Thoracic aorta (tissue), 2 donors: ENCODE data around the gene SIAH1. TPM values are rescaled to one million over a fixed set of nuclear protein-coding genes. Genes with fewer than 3 reads are reported as not detected.
"Not testable (repeated sequence)": the region's sequence is repeated elsewhere in the genome, so short reads cannot be mapped to it uniquely, and the experiment has no call there.

Experiments used
- ATAC-seq: fragments of 150-250 bp; one replicate; pipeline ENCODE4 v1.8.0; 2017; ENCODE audit warnings: low read depth; ENCODE audit not compliant: insufficient number of reproducible peaks, low FRiP score
- DNase-seq: peaks from one replicate; pipeline ENCODE4 v3.0.0-alpha.2; 2020; ENCODE audit warnings: low spot score
- H3K27ac ChIP-seq, 2 donors: fragments of 200-600 bp; sonication (generic); 1 replicate in 1 of 2; 2 replicates in 1 of 2; pipeline ENCODE4 v1.5.1; 2016; ENCODE audit warnings: mild to moderate bottlenecking in 2 of 2, moderate library complexity in 2 of 2
- H3K27me3 ChIP-seq: fragments of 200-600 bp; sonication (generic); replicated peaks from 2 replicates; pipeline ENCODE4 v1.6.0; 2016; ENCODE audit warnings: mild to moderate bottlenecking; ENCODE audit not compliant: insufficient read depth
- H3K36me3 ChIP-seq: fragments of 200-600 bp; sonication (generic); one replicate; pipeline ENCODE4 v1.5.1; 2016
- H3K4me1 ChIP-seq, 2 donors: fragments of 200-600 bp; sonication (generic); 1 replicate in 1 of 2; 2 replicates in 1 of 2; pipeline versions ENCODE4 v1.5.1 to v1.6.0; 2016; ENCODE audit warnings: low read depth in 2 of 2, mild to moderate bottlenecking in 1 of 2; ENCODE audit not compliant: control insufficient read depth in 1 of 2
- H3K4me3 ChIP-seq: fragments of 200-600 bp; sonication (generic); 2 replicates; pipeline ENCODE4 v1.5.1; 2016; ENCODE audit warnings: mild to moderate bottlenecking
- H3K9me3 ChIP-seq: fragments of 200-600 bp; sonication (generic); 2 replicates; pipeline ENCODE4 v1.5.1; 2016
- CTCF ChIP-seq: fragments of 200-600 bp; sonication (generic); IDR thresholded peaks from one replicate; pipeline ENCODE4 v1.5.1; 2019; ENCODE audit warnings: antibody characterized with exemption
- total RNA-seq, 2 donors: library from RNA; depleted of rRNA; stranded (reverse); fragments of >200 nt; gene quantifications; one replicate each; pipeline versions ENCODE4 v1.1.0 to v1.2.3, GENCODE V29; 2016

The SIAH1 gene
- total RNA-seq, 2 donors from 2014 or later = 28.2 to 40.8 TPM

GRCh38 chr16:48317614-48318315 is 67.4 kb downstream of the SIAH1 start:
- Histone ChIP-seq H3K36me3 (no peaks in the 10 kb centered on the region), H3K9me3 (no peaks in the 10 kb centered on the region), H3K27me3 (no peaks in the 10 kb centered on the region), H3K4me3 (no peak overlapping the region), H3K27ac (peak overlapping the region in 1 of 2 donors; percentile 65), H3K4me1 (peaks cover 15 to 20% of the 10 kb centered on the region in 2 donors)
- no peak for DNase-seq
- no peak for ATAC-seq
- TF ChIP-seq CTCF = no peak

GRCh38 chr16:48317026-48317425 is 68.2 kb downstream of the SIAH1 start:
- Histone ChIP-seq H3K36me3 (no peaks in the 10 kb centered on the region), H3K4me1 (peaks cover 15 to 20% of the 10 kb centered on the region in 2 donors), H3K9me3 (peaks cover 4% of the 10 kb centered on the region), H3K4me3 (no peak overlapping the region), H3K27me3 (no peaks in the 10 kb centered on the region), H3K27ac (no peak overlapping the region)
- ATAC-seq (no peak), DNase-seq (no peak)
- no peak for TF ChIP-seq CTCF

- H3K36me3 ChIP-seq, H3K27ac ChIP-seq, H3K4me3 ChIP-seq, H3K27me3 ChIP-seq, ATAC-seq, DNase-seq: not testable (repeated sequence)
- H3K4me1 ChIP-seq = peaks cover 12 to 17% of the 10 kb centered on the region in 2 donors
- H3K9me3 ChIP-seq = peaks cover 27% of the 10 kb centered on the region
These were observed 71.3 kb downstream of the SIAH1 start for GRCh38 chr16:48313905-48314304.

GRCh38 chr16:48310908-48311641 is 74.1 kb downstream of the SIAH1 start:
- peaks cover 30% of the 10 kb centered on the region for H3K9me3 ChIP-seq

More at GRCh38 chr16:48310908-48311641, 74.1 kb downstream of the SIAH1 start:
- Histone ChIP-seq H3K4me3 (no peak overlapping the region), H3K4me1 (peaks cover 8 to 12% of the 10 kb centered on the region in 2 donors), H3K27ac (no peak overlapping the region), H3K36me3 (peaks cover 8% of the 10 kb centered on the region), H3K27me3 (no peaks in the 10 kb centered on the region)
- ATAC-seq (no peak), DNase-seq (no peak)
- TF ChIP-seq CTCF = no peak

Other genes starting within 250 kb of the SIAH1 start
- not detected for gene ABCC12, start 229.4 kb downstream of the SIAH1 start, total RNA-seq
- 10 to 100 TPM; 55.1 to 67.0 TPM for gene LONP2, start 141.1 kb downstream of the SIAH1 start, total RNA-seq
- not detected for gene ABCC11, start 137.9 kb downstream of the SIAH1 start, total RNA-seq
- gene N4BP1, start 224.8 kb upstream of the SIAH1 start, total RNA-seq = 10 to 100 TPM; 37.1 to 63.5 TPM